WTC11 (cell line): ENCODE results near the gene ANKRD29. TPM values are rescaled to one million over a fixed set of nuclear protein-coding genes. Genes with fewer than 3 reads are reported as not detected.

ENCODE experiments used
- ATAC-seq: fragments of 200-7000 bp; cut with Tn5 transposase; 2 replicates; pipeline ENCODE4 v1.10.0; 2021; ENCODE audit warnings: mild to moderate bottlenecking, moderate library complexity
- CTCF ChIA-PET: fragments of 300-600 bp; sonication (Branson Sonifier 250); formaldehyde crosslinking; loops from one replicate; lab custom pipeline; 2021; ENCODE audit warnings: antibody characterized with exemption; lab: Charles Lee
- POLR2A ChIA-PET: fragments of 350-600 bp; sonication (Branson Sonifier 250); formaldehyde crosslinking; loops from one replicate; lab custom pipeline; 2021; ENCODE audit warnings: antibody characterized with exemption; lab: Charles Lee
- DNase-seq: peaks from one replicate; pipeline ENCODE4 v3.0.0; 2021; ENCODE audit warnings: low spot score
- H3K27ac Mint-ChIP-seq: 2 replicates; pipeline ENCODE4 v1.8.0; 2021; ENCODE audit warnings: mixed read lengths
- H3K27me3 Mint-ChIP-seq: 2 replicates; pipeline ENCODE4 v1.8.0; 2021; ENCODE audit warnings: low read depth, mild to moderate bottlenecking, moderate library complexity, mixed read lengths
- H3K36me3 Mint-ChIP-seq: 2 replicates; pipeline ENCODE4 v1.8.0; 2021; ENCODE audit warnings: mixed read lengths
- H3K4me1 Mint-ChIP-seq: 2 replicates; pipeline ENCODE4 v1.8.0; 2022; ENCODE audit warnings: mixed read lengths
- H3K4me3 Mint-ChIP-seq: 2 replicates; pipeline ENCODE4 v1.8.0; 2021; ENCODE audit warnings: mild to moderate bottlenecking, moderate library complexity, mixed read lengths
- H3K9me3 Mint-ChIP-seq: 2 replicates; pipeline ENCODE4 v1.8.0; 2021; ENCODE audit warnings: mixed read lengths
- FOXP1 ChIP-seq: sonication (generic); formaldehyde crosslinking; IDR thresholded peaks from 2 replicates; pipeline ENCODE4 v1.8.0; 2022; ENCODE audit warnings: missing genetic modification reagents, mild to moderate bottlenecking, moderate library complexity, borderline replicate concordance
- GRHL2 ChIP-seq: fragments of 250-450 bp; sonication (Bioruptor Pico); IDR thresholded peaks from 2 replicates; pipeline ENCODE4 v1.8.0; 2022; ENCODE audit warnings: mild to moderate bottlenecking, moderate library complexity; ENCODE audit not compliant: insufficient replicate concordance, severe bottlenecking
- PRRX2 ChIP-seq: fragments of 250-450 bp; sonication (Bioruptor Pico); IDR thresholded peaks from 2 replicates; pipeline ENCODE4 v1.8.0; 2021; ENCODE audit warnings: mild to moderate bottlenecking
- RORB ChIP-seq: fragments of 250-450 bp; sonication (Bioruptor Pico); IDR thresholded peaks from 2 replicates; pipeline ENCODE4 v1.9.0; 2021; ENCODE audit warnings: mild to moderate bottlenecking
- SP1 ChIP-seq: sonication (generic); formaldehyde crosslinking; conservative IDR thresholded peaks from 2 replicates; pipeline ENCODE4 v1.8.1; 2022; ENCODE audit warnings: missing genetic modification reagents
- TEAD1 ChIP-seq: sonication (generic); formaldehyde crosslinking; IDR thresholded peaks from 2 replicates; pipeline ENCODE4 v1.8.0; 2022; ENCODE audit warnings: mild to moderate bottlenecking, missing genetic modification reagents
- TEAD4 ChIP-seq: sonication (generic); formaldehyde crosslinking; IDR thresholded peaks from 2 replicates; pipeline ENCODE4 v1.8.0; 2022; ENCODE audit warnings: mild to moderate bottlenecking, missing genetic modification reagents
- ZNF232 ChIP-seq: sonication (generic); formaldehyde crosslinking; IDR thresholded peaks from 2 replicates; pipeline ENCODE4 v1.8.0; 2022; ENCODE audit warnings: mild to moderate bottlenecking, missing genetic modification reagents
- ZNF317 ChIP-seq: sonication (generic); formaldehyde crosslinking; IDR thresholded peaks from 2 replicates; pipeline ENCODE4 v1.8.1; 2023; ENCODE audit warnings: low read depth, mild to moderate bottlenecking, moderate library complexity, missing genetic modification reagents, borderline replicate concordance
- total RNA-seq: library from RNA; stranded (reverse); gene quantifications from 3 replicates; pipeline ENCODE4 v1.2.3, GENCODE V29; 2021
- TF ChIP-seq, protein P1 (sequence below): fragments of 250-450 bp; sonication (Bioruptor Pico); IDR thresholded peaks from 2 replicates; pipeline ENCODE4 v2.1.2; 2022; ENCODE audit warnings: mild to moderate bottlenecking, moderate library complexity
- TF ChIP-seq, protein P2 (sequence below): sonication (generic); formaldehyde crosslinking; IDR thresholded peaks from 2 replicates; pipeline ENCODE4 v1.8.0; 2022; ENCODE audit warnings: mild to moderate bottlenecking, missing genetic modification reagents
- TF ChIP-seq, protein P3 (sequence below): fragments of 250-450 bp; sonication (Bioruptor Pico); IDR thresholded peaks from 2 replicates; pipeline ENCODE4 v1.9.0; 2021; ENCODE audit warnings: mild to moderate bottlenecking, borderline replicate concordance
- TF ChIP-seq, protein P4 (sequence below): sonication (generic); formaldehyde crosslinking; IDR thresholded peaks from 2 replicates; pipeline ENCODE4 v1.8.0; 2023; ENCODE audit warnings: mild to moderate bottlenecking, missing genetic modification reagents
- TF ChIP-seq, protein P5 (sequence below): sonication (generic); formaldehyde crosslinking; conservative IDR thresholded peaks from 2 replicates; pipeline ENCODE4 v1.8.1; 2023; ENCODE audit warnings: mild to moderate bottlenecking, low read depth, missing genetic modification reagents, moderate library complexity
- TF ChIP-seq, protein P6 (sequence below): sonication (generic); formaldehyde crosslinking; IDR thresholded peaks from 2 replicates; pipeline ENCODE4 v1.8.0; 2022; ENCODE audit warnings: missing genetic modification reagents
- TF ChIP-seq, protein P7 (sequence below): sonication (generic); formaldehyde crosslinking; IDR thresholded peaks from 2 replicates; pipeline ENCODE4 v1.8.1; 2023; ENCODE audit warnings: mild to moderate bottlenecking, missing genetic modification reagents, moderate library complexity

The ANKRD29 gene
- total RNA-seq, 1 experiment from 2014 or later: 4.9 TPM

DNA sequence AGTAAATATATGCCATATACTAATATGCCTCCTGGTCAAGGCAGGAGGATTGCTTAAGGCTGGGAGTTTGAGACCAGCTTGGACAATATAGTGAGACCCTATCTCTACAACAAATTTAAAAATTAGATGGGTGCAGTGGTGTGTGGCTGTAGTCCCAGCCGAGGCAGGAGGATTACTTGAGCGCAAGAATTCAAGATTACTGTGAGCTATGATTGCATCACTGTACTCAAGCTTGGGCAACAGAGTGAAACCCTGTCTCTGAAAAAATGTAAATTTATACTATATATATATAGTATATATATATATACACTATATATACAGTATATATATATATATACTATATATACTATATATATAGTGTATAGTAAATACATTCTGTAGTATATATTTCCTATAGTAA lies 46.5 kb downstream of the ANKRD29 start:
- ChIA-PET POLR2A (no interaction called here), CTCF (no interaction called here)
- Mint-ChIP-seq H3K27ac (no peak overlapping the region), H3K36me3 (no peaks in the 10 kb centered on the region), H3K27me3 (peaks cover 31% of the 10 kb centered on the region), H3K4me3 (no peak overlapping the region), H3K4me1 (peaks cover 11% of the 10 kb centered on the region), H3K9me3 (no peaks in the 10 kb centered on the region)
- DNase-seq: no peak
- TF ChIP-seq TEAD4 (CRISPR knock-in tag) (no peak), SP1 (CRISPR knock-in tag) (no peak), FOXP1 (CRISPR knock-in tag) (no peak), RORB (no peak), ZNF317 (CRISPR knock-in tag) (no peak), TEAD1 (no peak), PRRX2 (no peak), ZNF232 (CRISPR knock-in tag) (no peak), GRHL2 (CRISPR knock-in tag) (no peak)
- TF ChIP-seq, protein P1, sequence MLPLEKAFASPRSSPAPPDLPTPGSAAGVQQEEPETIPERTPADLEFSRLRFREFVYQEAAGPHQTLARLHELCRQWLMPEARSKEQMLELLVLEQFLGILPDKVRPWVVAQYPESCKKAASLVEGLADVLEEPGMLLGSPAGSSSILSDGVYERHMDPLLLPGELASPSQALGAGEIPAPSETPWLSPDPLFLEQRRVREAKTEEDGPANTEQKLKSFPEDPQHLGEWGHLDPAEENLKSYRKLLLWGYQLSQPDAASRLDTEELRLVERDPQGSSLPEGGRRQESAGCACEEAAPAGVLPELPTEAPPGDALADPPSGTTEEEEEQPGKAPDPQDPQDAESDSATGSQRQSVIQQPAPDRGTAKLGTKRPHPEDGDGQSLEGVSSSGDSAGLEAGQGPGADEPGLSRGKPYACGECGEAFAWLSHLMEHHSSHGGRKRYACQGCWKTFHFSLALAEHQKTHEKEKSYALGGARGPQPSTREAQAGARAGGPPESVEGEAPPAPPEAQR (CRISPR knock-in tag): no peak
- TF ChIP-seq, protein P2, sequence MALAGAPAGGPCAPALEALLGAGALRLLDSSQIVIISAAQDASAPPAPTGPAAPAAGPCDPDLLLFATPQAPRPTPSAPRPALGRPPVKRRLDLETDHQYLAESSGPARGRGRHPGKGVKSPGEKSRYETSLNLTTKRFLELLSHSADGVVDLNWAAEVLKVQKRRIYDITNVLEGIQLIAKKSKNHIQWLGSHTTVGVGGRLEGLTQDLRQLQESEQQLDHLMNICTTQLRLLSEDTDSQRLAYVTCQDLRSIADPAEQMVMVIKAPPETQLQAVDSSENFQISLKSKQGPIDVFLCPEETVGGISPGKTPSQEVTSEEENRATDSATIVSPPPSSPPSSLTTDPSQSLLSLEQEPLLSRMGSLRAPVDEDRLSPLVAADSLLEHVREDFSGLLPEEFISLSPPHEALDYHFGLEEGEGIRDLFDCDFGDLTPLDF (CRISPR knock-in tag): no peak
- TF ChIP-seq, protein P3, sequence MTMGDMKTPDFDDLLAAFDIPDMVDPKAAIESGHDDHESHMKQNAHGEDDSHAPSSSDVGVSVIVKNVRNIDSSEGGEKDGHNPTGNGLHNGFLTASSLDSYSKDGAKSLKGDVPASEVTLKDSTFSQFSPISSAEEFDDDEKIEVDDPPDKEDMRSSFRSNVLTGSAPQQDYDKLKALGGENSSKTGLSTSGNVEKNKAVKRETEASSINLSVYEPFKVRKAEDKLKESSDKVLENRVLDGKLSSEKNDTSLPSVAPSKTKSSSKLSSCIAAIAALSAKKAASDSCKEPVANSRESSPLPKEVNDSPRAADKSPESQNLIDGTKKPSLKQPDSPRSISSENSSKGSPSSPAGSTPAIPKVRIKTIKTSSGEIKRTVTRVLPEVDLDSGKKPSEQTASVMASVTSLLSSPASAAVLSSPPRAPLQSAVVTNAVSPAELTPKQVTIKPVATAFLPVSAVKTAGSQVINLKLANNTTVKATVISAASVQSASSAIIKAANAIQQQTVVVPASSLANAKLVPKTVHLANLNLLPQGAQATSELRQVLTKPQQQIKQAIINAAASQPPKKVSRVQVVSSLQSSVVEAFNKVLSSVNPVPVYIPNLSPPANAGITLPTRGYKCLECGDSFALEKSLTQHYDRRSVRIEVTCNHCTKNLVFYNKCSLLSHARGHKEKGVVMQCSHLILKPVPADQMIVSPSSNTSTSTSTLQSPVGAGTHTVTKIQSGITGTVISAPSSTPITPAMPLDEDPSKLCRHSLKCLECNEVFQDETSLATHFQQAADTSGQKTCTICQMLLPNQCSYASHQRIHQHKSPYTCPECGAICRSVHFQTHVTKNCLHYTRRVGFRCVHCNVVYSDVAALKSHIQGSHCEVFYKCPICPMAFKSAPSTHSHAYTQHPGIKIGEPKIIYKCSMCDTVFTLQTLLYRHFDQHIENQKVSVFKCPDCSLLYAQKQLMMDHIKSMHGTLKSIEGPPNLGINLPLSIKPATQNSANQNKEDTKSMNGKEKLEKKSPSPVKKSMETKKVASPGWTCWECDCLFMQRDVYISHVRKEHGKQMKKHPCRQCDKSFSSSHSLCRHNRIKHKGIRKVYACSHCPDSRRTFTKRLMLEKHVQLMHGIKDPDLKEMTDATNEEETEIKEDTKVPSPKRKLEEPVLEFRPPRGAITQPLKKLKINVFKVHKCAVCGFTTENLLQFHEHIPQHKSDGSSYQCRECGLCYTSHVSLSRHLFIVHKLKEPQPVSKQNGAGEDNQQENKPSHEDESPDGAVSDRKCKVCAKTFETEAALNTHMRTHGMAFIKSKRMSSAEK: no peak
- TF ChIP-seq, protein P4, sequence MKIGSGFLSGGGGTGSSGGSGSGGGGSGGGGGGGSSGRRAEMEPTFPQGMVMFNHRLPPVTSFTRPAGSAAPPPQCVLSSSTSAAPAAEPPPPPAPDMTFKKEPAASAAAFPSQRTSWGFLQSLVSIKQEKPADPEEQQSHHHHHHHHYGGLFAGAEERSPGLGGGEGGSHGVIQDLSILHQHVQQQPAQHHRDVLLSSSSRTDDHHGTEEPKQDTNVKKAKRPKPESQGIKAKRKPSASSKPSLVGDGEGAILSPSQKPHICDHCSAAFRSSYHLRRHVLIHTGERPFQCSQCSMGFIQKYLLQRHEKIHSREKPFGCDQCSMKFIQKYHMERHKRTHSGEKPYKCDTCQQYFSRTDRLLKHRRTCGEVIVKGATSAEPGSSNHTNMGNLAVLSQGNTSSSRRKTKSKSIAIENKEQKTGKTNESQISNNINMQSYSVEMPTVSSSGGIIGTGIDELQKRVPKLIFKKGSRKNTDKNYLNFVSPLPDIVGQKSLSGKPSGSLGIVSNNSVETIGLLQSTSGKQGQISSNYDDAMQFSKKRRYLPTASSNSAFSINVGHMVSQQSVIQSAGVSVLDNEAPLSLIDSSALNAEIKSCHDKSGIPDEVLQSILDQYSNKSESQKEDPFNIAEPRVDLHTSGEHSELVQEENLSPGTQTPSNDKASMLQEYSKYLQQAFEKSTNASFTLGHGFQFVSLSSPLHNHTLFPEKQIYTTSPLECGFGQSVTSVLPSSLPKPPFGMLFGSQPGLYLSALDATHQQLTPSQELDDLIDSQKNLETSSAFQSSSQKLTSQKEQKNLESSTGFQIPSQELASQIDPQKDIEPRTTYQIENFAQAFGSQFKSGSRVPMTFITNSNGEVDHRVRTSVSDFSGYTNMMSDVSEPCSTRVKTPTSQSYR: no peak
- TF ChIP-seq, protein P5, sequence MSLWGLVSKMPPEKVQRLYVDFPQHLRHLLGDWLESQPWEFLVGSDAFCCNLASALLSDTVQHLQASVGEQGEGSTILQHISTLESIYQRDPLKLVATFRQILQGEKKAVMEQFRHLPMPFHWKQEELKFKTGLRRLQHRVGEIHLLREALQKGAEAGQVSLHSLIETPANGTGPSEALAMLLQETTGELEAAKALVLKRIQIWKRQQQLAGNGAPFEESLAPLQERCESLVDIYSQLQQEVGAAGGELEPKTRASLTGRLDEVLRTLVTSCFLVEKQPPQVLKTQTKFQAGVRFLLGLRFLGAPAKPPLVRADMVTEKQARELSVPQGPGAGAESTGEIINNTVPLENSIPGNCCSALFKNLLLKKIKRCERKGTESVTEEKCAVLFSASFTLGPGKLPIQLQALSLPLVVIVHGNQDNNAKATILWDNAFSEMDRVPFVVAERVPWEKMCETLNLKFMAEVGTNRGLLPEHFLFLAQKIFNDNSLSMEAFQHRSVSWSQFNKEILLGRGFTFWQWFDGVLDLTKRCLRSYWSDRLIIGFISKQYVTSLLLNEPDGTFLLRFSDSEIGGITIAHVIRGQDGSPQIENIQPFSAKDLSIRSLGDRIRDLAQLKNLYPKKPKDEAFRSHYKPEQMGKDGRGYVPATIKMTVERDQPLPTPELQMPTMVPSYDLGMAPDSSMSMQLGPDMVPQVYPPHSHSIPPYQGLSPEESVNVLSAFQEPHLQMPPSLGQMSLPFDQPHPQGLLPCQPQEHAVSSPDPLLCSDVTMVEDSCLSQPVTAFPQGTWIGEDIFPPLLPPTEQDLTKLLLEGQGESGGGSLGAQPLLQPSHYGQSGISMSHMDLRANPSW (CRISPR knock-in tag): no peak
- TF ChIP-seq, protein P6, sequence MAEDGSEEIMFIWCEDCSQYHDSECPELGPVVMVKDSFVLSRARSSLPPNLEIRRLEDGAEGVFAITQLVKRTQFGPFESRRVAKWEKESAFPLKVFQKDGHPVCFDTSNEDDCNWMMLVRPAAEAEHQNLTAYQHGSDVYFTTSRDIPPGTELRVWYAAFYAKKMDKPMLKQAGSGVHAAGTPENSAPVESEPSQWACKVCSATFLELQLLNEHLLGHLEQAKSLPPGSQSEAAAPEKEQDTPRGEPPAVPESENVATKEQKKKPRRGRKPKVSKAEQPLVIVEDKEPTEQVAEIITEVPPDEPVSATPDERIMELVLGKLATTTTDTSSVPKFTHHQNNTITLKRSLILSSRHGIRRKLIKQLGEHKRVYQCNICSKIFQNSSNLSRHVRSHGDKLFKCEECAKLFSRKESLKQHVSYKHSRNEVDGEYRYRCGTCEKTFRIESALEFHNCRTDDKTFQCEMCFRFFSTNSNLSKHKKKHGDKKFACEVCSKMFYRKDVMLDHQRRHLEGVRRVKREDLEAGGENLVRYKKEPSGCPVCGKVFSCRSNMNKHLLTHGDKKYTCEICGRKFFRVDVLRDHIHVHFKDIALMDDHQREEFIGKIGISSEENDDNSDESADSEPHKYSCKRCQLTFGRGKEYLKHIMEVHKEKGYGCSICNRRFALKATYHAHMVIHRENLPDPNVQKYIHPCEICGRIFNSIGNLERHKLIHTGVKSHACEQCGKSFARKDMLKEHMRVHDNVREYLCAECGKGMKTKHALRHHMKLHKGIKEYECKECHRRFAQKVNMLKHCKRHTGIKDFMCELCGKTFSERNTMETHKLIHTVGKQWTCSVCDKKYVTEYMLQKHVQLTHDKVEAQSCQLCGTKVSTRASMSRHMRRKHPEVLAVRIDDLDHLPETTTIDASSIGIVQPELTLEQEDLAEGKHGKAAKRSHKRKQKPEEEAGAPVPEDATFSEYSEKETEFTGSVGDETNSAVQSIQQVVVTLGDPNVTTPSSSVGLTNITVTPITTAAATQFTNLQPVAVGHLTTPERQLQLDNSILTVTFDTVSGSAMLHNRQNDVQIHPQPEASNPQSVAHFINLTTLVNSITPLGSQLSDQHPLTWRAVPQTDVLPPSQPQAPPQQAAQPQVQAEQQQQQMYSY (CRISPR knock-in tag): no peak
- TF ChIP-seq, protein P7, sequence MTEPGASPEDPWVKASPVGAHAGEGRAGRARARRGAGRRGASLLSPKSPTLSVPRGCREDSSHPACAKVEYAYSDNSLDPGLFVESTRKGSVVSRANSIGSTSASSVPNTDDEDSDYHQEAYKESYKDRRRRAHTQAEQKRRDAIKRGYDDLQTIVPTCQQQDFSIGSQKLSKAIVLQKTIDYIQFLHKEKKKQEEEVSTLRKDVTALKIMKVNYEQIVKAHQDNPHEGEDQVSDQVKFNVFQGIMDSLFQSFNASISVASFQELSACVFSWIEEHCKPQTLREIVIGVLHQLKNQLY (CRISPR knock-in tag): no peak
- no peak for ATAC-seq
